NCI-H345 (cell line): ENCODE data around the gene ZNF800.
A peak's percentile ranks its signal among the peaks of the same experiment; 100 is the strongest.
"Not testable (repeated sequence)": the region's sequence is repeated elsewhere in the genome, so short reads cannot be mapped to it uniquely, and the experiment has no call there.

Experiments used
- DNase-seq: peaks from one replicate; lab custom pipeline; 2025; lab: John Stamatoyannopoulos, UW

The ZNF800 gene, protein sequence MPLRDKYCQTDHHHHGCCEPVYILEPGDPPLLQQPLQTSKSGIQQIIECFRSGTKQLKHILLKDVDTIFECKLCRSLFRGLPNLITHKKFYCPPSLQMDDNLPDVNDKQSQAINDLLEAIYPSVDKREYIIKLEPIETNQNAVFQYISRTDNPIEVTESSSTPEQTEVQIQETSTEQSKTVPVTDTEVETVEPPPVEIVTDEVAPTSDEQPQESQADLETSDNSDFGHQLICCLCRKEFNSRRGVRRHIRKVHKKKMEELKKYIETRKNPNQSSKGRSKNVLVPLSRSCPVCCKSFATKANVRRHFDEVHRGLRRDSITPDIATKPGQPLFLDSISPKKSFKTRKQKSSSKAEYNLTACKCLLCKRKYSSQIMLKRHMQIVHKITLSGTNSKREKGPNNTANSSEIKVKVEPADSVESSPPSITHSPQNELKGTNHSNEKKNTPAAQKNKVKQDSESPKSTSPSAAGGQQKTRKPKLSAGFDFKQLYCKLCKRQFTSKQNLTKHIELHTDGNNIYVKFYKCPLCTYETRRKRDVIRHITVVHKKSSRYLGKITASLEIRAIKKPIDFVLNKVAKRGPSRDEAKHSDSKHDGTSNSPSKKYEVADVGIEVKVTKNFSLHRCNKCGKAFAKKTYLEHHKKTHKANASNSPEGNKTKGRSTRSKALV

GRCh38 chr7:127392566-127393367 is at the start of gene ZNF800:
Gene ZNF800, minus strand, starts transcription at chr7:127392708. Its CDS starts 1,151 bp downstream, at chr7:127391557.
- DNase-seq, result peak; percentile 90

- DNase-seq, result no peak
Observed at GRCh38 chr7:127440206-127440605, 47.7 kb upstream of the ZNF800 start.

- no peak for DNase-seq
Observed at GRCh38 chr7:127438836-127439235, 46.3 kb upstream of the ZNF800 start.

DNA sequence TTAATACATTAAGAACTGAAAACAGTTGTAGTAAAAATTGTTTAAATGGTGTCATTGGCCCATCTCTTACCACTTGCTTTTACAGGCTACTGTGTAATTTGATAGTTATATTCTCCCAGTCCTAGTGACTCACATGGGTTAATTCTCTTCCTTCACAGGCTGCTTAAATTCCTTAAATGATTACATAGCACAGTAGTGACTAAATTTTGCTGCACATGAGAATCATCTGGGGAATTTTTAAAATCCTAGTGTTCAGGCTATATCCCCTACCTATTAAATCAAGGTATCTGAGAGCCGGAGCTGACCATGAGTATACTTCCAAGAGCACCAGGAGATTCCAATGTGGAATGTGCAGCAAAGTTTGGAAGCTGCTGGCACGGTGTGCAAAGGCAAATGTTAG is 45.3 kb upstream of the ZNF800 start:
- no peak for DNase-seq

GRCh38 chr7:127437241-127437640 is 44.7 kb upstream of the ZNF800 start:
- DNase-seq, result no peak

DNA sequence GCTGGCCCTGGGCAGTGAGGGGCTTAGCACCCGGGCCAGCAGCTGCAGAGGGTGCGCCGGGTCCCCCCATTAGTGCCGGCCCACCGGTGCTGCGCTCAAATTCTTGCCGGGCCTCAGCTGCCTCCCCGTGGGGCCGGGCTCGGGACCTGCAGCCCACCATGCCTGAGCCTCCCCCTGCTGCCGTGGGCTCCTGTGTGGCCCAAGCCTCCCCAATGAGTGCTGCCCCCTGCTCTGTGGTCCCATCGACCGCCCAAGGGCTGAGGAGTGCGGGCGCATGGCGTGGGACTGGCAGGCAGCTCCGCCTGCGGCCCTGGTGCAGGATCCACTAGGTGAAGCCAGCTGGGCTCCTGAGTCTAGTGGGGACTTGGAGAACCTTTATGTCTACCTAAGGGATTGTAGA is 36.8 kb upstream of the ZNF800 start:
- not testable (repeated sequence) for DNase-seq

- DNase-seq, result no peak
Observed at GRCh38 chr7:127419196-127419595, 26.7 kb upstream of the ZNF800 start.

- DNase-seq, result no peak
Observed at GRCh38 chr7:127418459-127418858, 26.0 kb upstream of the ZNF800 start.

DNA sequence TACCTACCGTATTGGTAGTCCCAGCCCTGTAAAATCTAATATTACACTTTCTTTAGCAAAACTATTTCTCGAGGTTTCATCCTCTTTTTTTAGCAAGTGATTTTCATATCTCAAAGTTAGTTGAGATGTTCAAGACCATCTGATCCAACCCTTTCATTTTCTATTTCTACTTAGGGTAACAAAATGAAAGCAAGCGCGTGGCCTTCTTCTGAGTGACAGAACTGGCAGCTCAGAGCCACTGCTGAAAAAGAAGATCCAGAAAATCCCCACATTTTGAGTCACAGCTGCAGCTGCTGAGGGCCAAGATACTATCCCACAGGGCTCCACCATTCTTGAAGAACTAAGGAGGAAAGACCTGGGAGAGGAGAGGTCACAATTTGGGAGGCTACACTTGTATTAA is 24.8 kb upstream of the ZNF800 start:
- DNase-seq, result no peak

DNA sequence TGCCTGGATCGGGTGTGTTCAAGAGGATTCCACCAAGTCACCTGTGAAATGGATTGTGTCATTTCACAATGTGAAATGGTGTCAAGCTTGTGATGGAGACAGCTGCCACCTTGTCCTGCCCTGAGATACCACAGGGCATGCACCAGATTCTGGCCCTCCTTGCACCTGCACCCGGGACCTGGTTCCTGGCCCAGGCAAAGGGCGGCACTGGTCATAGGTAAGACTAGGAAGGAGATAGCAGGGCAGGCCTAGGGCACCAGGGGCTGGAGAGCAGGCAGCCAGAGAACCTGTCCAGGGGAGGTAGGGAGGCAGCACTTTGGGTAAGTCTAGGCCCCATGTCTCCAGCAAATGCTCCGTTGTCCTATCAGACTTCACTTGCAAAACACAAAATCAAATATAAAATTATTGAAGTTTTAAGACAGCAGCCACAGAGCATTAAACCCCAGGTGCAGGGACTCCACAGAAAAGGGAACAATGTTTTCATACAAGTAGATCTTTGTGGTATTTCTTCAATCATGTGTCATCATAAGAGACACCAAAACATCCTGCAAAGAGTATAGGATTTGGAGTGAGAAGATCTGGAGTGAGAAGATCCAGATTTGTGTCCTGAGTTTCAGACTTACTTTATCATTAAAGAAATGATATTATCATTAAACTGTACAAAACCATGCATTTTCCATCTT is 22.7 kb upstream of the ZNF800 start:
- DNase-seq, result no peak

DNA sequence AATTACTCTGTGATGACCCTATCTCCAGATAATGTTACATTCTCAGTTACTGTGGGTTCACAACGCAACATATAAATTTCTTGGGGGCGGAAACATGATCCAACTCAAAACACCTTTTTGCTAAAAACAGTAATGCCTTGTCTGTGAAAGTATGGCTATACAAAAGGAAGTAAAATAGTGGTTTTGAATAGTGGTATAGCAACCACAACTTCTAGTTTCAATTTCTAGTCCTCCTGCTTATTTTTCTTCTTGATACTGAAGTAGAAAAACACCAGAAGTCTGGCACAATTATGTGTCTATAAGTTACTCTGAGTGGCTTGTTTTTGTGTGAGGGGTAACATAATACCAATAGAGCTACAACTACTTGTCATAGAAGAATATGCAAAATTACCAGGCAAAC is 21.5 kb upstream of the ZNF800 start:
- no peak for DNase-seq

GRCh38 chr7:127413326-127413725 is 20.8 kb upstream of the ZNF800 start:
- no peak for DNase-seq

DNA sequence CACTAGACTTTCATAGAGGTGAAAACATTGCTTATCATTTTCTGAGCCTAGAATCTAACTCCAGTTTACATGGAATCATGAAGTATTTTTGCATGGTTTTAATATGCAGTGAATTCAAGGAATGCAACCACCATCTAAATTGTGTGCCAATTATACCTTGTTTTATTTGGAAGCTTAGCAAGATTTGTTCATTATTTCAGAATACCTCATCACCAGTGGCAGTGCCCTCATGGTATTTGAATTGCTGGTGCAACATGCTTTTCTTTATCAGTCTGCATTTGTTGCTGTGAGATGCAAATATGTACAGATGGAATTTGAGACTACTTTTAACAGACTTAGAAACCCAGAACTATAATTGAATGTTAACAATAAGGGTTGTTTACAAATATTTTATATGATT is 18.7 kb upstream of the ZNF800 start:
- no peak for DNase-seq

DNA sequence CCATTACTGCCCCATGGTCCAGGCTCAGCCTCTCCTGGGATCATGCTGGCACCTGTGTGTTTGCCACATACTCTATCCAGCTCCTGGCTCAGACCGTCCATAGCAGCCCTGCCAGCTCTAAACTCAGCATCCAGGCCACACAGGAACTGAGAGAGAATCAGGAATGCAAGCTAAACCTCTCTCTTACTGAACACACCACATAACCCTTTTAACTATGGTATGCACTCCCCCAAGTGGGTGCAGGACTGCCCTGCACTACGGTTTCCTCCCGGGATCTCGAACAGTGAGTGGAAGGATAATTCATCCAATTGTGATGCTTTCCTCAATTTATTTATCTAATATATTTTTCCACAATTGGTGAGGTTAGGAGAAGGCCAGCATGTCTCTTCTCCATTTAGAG is 17.1 kb upstream of the ZNF800 start:
- no peak for DNase-seq

- DNase-seq, result no peak
Observed at GRCh38 chr7:127404286-127405072, 12.0 kb upstream of the ZNF800 start.

- no peak for DNase-seq
Observed at GRCh38 chr7:127396184-127396583, 3.7 kb upstream of the ZNF800 start.

DNA sequence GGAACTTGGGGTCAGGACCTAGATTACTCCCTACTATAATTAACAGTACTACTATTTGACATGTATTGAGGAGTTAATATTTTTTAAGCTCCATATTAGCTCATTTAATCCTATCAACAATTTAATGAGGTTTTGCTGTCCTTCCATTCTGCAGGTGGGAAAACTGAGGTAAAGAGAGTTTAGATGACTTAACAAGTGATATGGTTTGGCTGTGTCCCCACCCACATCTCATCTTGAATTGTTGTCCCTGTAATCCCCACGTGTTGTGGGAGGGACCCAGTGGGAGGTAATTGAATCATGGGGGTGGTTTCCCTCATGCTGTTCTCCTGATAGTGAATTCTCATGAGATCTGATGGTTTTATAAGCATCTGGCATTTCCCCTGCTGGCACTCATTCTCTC is 2.6 kb upstream of the ZNF800 start:
- not testable (repeated sequence) for DNase-seq

DNA sequence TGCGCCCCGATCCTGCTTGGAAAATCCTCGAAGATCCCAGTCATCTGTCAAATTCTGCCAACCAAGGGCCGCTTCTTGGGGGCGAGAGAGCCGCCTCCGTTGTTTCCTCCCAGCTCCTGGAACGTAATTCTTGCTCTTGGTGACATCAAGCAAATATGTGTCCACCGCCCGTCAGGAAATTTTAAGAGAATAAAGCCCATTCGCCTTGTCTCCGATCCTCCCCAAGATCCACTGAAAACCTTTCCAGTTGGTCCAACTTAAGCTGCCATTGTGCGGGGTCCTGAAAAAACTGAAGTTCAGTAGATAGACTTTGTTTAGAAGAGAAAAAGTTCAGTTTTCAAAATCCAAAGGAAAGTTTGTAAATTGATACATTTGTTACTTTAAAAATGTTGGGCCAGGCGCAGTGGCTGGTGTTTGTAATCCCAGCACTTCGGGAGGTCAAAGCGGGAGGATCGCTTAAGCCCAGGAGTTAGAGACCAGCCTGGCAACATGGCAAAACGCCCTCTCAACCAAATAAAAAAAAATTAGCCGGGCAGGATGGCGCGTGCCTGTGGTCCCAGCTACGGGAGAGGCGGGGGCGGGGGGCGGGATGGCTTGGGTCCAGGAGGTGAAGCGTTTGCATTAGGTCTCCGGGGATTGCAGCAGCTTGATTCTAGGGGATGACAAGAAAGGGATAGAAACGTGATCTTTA is 1.0 kb upstream of the ZNF800 start:
- DNase-seq, result peak; percentile 72

- peak; percentile 52 for DNase-seq
Observed at GRCh38 chr7:127392182-127392565, 334 bp downstream of the ZNF800 start.

DNA sequence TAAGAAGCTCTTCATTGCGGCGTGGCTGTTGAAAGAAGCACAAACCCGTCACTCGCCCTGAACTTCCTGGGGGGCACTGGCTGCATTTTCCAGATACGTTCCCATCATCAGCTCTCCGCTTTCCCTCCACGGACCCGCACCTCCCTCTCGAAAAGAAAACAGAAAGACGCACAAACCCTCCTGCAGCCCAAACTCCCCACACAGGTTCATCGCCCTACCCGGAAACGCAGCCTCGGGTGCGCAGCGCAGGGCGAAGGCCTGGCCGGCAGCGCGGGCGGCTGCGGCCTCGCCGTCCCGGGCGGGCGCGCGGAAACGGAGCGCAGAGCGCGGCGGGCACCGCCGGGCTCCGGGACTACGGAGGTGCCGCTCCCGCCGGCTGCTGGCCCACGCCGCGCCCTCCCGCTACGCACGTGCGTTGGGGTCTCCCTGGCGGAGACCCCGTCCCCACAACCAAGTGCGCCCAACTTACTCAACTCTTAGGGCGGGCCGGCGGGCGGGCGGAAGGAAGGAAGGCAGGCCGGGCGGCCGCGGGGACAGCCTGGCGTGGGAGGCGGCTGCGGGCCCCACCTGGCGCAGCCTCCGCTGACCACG is 822 bp downstream of the ZNF800 start:
- peak; percentile 8 for DNase-seq
